K562 (cell line): ENCODE measurements around the gene PPP1R10. TPM values are rescaled to one million over a fixed set of nuclear protein-coding genes. Genes with fewer than 3 reads are reported as not detected.

ENCODE experiments used
- ASH1L ChIP-seq: fragments of 450-650 bp; IDR thresholded peaks from 2 replicates; pipeline ENCODE4 v1.6.1; 2018; ENCODE audit warnings: borderline replicate concordance, mild to moderate bottlenecking, low read depth; ENCODE audit not compliant: partially characterized antibody
- BRF1 ChIP-seq: IDR thresholded peaks from 3 replicates; pipeline ENCODE4 v1.6.1; 2011; ENCODE audit warnings: borderline replicate concordance, mild to moderate bottlenecking; ENCODE audit not compliant: insufficient read length; ENCODE audit errors: extremely low read depth
- CEBPB ChIP-seq: fragments of 450-650 bp; IDR thresholded peaks from 2 replicates; pipeline ENCODE4 v1.6.1; 2016; ENCODE audit warnings: missing genetic modification characterization, missing compliant biosample characterization
- E2F3 ChIP-seq: fragments of 250-450 bp; sonication (Bioruptor Pico); IDR thresholded peaks from 2 replicates; pipeline ENCODE4 v1.4.0; 2020; ENCODE audit warnings: mild to moderate bottlenecking
- EHMT2 ChIP-seq: fragments of 450-650 bp; IDR thresholded peaks from 2 replicates; pipeline ENCODE4 v1.6.1; 2018; ENCODE audit warnings: antibody characterized with exemption
- FIP1L1 ChIP-seq: fragments of 200-400 bp; formaldehyde crosslinking; IDR thresholded peaks from 2 replicates; pipeline ENCODE4 v1.6.1; 2018; ENCODE audit warnings: mild to moderate bottlenecking, low read depth, low read length; ENCODE audit not compliant: poor library complexity, severe bottlenecking
- FOXJ2 ChIP-seq: fragments of 200-800 bp; sonication (Bioruptor generic); IDR thresholded peaks from 2 replicates; pipeline ENCODE4 v1.6.1; 2016; ENCODE audit warnings: missing genetic modification characterization, missing compliant biosample characterization
- GTF2E2 ChIP-seq: fragments of 200-800 bp; sonication (Bioruptor generic); IDR thresholded peaks from 2 replicates; pipeline ENCODE4 v1.6.1; 2016; ENCODE audit warnings: missing genetic modification characterization, missing compliant biosample characterization
- HDAC1 ChIP-seq, 2 experiments: fragments of 450-650 bp; IDR thresholded peaks; 2 replicates each; pipeline ENCODE4 v1.6.1; 2016 to 2017; ENCODE audit warnings: inconsistent platforms in 1 of 2, mild to moderate bottlenecking in 1 of 2, moderate library complexity in 1 of 2
- NFIX ChIP-seq: fragments of 250-450 bp; sonication (Bioruptor Pico); IDR thresholded peaks from 2 replicates; pipeline ENCODE4 v1.4.0; 2020; ENCODE audit warnings: low read depth, mild to moderate bottlenecking, moderate library complexity
- NFXL1 ChIP-seq: fragments of 450-650 bp; formaldehyde crosslinking; IDR thresholded peaks from 2 replicates; pipeline ENCODE4 v1.4.0; 2021; ENCODE audit warnings: mild to moderate bottlenecking
- PCBP1 ChIP-seq: fragments of 200-400 bp; formaldehyde crosslinking; IDR thresholded peaks from 2 replicates; pipeline ENCODE4 v1.6.1; 2018; ENCODE audit warnings: mild to moderate bottlenecking, low read depth, low read length; ENCODE audit not compliant: poor library complexity, severe bottlenecking
- PHB ChIP-seq: fragments of 250-450 bp; sonication (Bioruptor Pico); IDR thresholded peaks from 2 replicates; pipeline ENCODE4 v1.5.0; 2021
- PHB2 ChIP-seq: fragments of 450-650 bp; IDR thresholded peaks from 2 replicates; pipeline ENCODE4 v1.6.1; 2017; ENCODE audit warnings: low read depth
- RFX7 ChIP-seq: fragments of 250-450 bp; sonication (Bioruptor Pico); IDR thresholded peaks from 2 replicates; pipeline ENCODE4 v1.5.1; 2021; ENCODE audit warnings: mild to moderate bottlenecking
- SNRNP70 ChIP-seq: fragments of 200-400 bp; formaldehyde crosslinking; optimal IDR thresholded peaks from 2 replicates; pipeline ENCODE3; 2017; ENCODE audit warnings: low read depth, low read length
- U2AF2 ChIP-seq: fragments of 200-400 bp; formaldehyde crosslinking; optimal IDR thresholded peaks from 2 replicates; pipeline ENCODE3; 2017; ENCODE audit warnings: low read depth, mild to moderate bottlenecking, low read length
- ZNF140 ChIP-seq: fragments of 250-450 bp; sonication (Bioruptor Pico); IDR thresholded peaks from 2 replicates; pipeline ENCODE4 v1.8.0; 2021; ENCODE audit warnings: moderate library complexity, mild to moderate bottlenecking, inconsistent platforms
- ZNF175 ChIP-seq: fragments of 200-800 bp; sonication (Bioruptor generic); IDR thresholded peaks from 2 replicates; pipeline ENCODE4 v1.6.1; 2016; ENCODE audit warnings: low read depth, mild to moderate bottlenecking, missing genetic modification characterization, missing compliant biosample characterization
- ZNF274 ChIP-seq: IDR thresholded peaks from 2 replicates; pipeline ENCODE4 v1.6.1; 2011; ENCODE audit warnings: low read depth, mild to moderate bottlenecking, low read length, moderate library complexity, borderline replicate concordance
- ZNF384 ChIP-seq: IDR thresholded peaks from 2 replicates; pipeline ENCODE4 v1.6.1; 2012; ENCODE audit warnings: low read depth, low read length, improper control_type of control experiment
- ZNF436 ChIP-seq: fragments of 250-450, 450-650 bp; sonication (Bioruptor Pico); formaldehyde crosslinking; IDR thresholded peaks from 2 replicates; pipeline ENCODE4 v1.7.0; 2020; ENCODE audit warnings: mild to moderate bottlenecking
- ZNF444 ChIP-seq: fragments of 250-450 bp; sonication (Bioruptor Pico); IDR thresholded peaks from 2 replicates; pipeline ENCODE4 v1.4.0; 2020; ENCODE audit warnings: mild to moderate bottlenecking, moderate library complexity
- polyA plus RNA-seq, 8 experiments: library from polyadenylated mRNA; depleted of rRNA in 4 of 8; stranded (reverse) in 5 of 8; unstranded in 3 of 8; fragments of >200 nt; fragmentation: Nextera tagmentation in 2 of 8; fragmentation: Illumina TruSeq in 1 of 8; extraction: Ambion mirVana in 2 of 8; extraction: Trizol in 1 of 8; gene quantifications; 2 replicates each; pipeline versions ENCODE4 v1.2.1 to v1.2.3, GENCODE V29; 2011 to 2014; ENCODE audit warnings: inconsistent platforms in 1 of 8, missing spikeins in 1 of 8
- total RNA-seq, 7 experiments: library from RNA; depleted of rRNA in 6 of 7; stranded (reverse); fragments of >200 nt in 6 of 7; fragmentation: Illumina TruSeq in 2 of 7; extraction: Trizol in 2 of 7; gene quantifications; 2 replicates each; pipeline versions ENCODE4 v1.2.1 to v1.2.3, GENCODE V29; 2011 to 2021; ENCODE audit warnings: low replicate concordance in 1 of 7
- TF ChIP-seq, protein P1 (sequence below): sonication (generic); formaldehyde crosslinking; IDR thresholded peaks from 2 replicates; pipeline ENCODE4 v1.8.1; 2022; ENCODE audit warnings: missing genetic modification reagents
- TF ChIP-seq, protein P2 (sequence below): fragments of 200-800 bp; sonication (Bioruptor generic); IDR thresholded peaks from 2 replicates; pipeline ENCODE4 v1.6.1; 2017; ENCODE audit warnings: missing genetic modification characterization, missing compliant biosample characterization
- TF ChIP-seq, protein P3 (sequence below): fragments of 250-450 bp; sonication (Bioruptor Pico); IDR thresholded peaks from 2 replicates; pipeline ENCODE4 v1.8.0; 2022; ENCODE audit warnings: inconsistent platforms

PPP1R10 gene
- total and polyA plus RNA-seq, 9 of the 15 experiments (the other 6 are each of a cell fraction or from before 2014, with no cell fraction given), result 14.1 to 65.5 (median 32.6) TPM

- peak; percentile 94 for TF ChIP-seq ASH1L
- no peak for TF ChIP-seq BRF1
- TF ChIP-seq, protein P1, sequence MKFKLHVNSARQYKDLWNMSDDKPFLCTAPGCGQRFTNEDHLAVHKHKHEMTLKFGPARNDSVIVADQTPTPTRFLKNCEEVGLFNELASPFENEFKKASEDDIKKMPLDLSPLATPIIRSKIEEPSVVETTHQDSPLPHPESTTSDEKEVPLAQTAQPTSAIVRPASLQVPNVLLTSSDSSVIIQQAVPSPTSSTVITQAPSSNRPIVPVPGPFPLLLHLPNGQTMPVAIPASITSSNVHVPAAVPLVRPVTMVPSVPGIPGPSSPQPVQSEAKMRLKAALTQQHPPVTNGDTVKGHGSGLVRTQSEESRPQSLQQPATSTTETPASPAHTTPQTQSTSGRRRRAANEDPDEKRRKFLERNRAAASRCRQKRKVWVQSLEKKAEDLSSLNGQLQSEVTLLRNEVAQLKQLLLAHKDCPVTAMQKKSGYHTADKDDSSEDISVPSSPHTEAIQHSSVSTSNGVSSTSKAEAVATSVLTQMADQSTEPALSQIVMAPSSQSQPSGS (CRISPR knock-in tag), result no peak
- peak; percentile 100 for TF ChIP-seq GTF2E2
- peak; percentile 40 to 79; a peak in 3 of 4 replicates for TF ChIP-seq HDAC1 (IDR thresholded peaks at IDR 0.05)
- no peak; the same call in 1 of the 2 replicates for TF ChIP-seq ZNF274
- TF ChIP-seq, protein P2, sequence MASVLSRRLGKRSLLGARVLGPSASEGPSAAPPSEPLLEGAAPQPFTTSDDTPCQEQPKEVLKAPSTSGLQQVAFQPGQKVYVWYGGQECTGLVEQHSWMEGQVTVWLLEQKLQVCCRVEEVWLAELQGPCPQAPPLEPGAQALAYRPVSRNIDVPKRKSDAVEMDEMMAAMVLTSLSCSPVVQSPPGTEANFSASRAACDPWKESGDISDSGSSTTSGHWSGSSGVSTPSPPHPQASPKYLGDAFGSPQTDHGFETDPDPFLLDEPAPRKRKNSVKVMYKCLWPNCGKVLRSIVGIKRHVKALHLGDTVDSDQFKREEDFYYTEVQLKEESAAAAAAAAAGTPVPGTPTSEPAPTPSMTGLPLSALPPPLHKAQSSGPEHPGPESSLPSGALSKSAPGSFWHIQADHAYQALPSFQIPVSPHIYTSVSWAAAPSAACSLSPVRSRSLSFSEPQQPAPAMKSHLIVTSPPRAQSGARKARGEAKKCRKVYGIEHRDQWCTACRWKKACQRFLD (CRISPR knock-in tag), result no peak
- TF ChIP-seq ZNF436 (CRISPR knock-in tag), result peak; percentile 75
- no peak for TF ChIP-seq U2AF2
- TF ChIP-seq PHB2, result no peak
- peak; percentile 97 for TF ChIP-seq SNRNP70
- TF ChIP-seq RFX7 (CRISPR knock-in tag), result peak; percentile 93
- TF ChIP-seq PHB (CRISPR knock-in tag), result peak; percentile 98
- TF ChIP-seq ZNF384, result no peak
- TF ChIP-seq, protein P3, sequence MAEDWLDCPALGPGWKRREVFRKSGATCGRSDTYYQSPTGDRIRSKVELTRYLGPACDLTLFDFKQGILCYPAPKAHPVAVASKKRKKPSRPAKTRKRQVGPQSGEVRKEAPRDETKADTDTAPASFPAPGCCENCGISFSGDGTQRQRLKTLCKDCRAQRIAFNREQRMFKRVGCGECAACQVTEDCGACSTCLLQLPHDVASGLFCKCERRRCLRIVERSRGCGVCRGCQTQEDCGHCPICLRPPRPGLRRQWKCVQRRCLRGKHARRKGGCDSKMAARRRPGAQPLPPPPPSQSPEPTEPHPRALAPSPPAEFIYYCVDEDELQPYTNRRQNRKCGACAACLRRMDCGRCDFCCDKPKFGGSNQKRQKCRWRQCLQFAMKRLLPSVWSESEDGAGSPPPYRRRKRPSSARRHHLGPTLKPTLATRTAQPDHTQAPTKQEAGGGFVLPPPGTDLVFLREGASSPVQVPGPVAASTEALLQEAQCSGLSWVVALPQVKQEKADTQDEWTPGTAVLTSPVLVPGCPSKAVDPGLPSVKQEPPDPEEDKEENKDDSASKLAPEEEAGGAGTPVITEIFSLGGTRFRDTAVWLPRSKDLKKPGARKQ, result no peak
- no peak for TF ChIP-seq NFIX (CRISPR knock-in tag)
- TF ChIP-seq ZNF140 (CRISPR knock-in tag), result no peak
- peak; percentile 81 for TF ChIP-seq ZNF444 (CRISPR knock-in tag)
- no peak for TF ChIP-seq FIP1L1
- TF ChIP-seq ZNF175, result no peak; the same call in 1 of the 2 replicates
- TF ChIP-seq NFXL1 (CRISPR knock-in tag), result peak; percentile 94
- TF ChIP-seq E2F3 (CRISPR knock-in tag), result no peak; the same call in none of the 2 replicates
- no peak for TF ChIP-seq EHMT2
- TF ChIP-seq PCBP1, result peak; percentile 86
- peak; percentile 87 for TF ChIP-seq FOXJ2 (tag)
- TF ChIP-seq CEBPB (tag), result no peak
These were observed at the start of gene PPP1R10 (continued) for GRCh38 chr6:30616811-30617564.
